Hepatocyte (in vitro differentiated cells): ENCODE measurements around the gene PRRT4.

Experiments used
- CTCF ChIP-seq: fragments of 200-600 bp; sonication (generic); IDR thresholded peaks from 2 replicates; pipeline ENCODE4 v1.5.1; 2016; ENCODE audit warnings: antibody characterized with exemption, mild to moderate bottlenecking; ENCODE audit not compliant: poor library complexity
- EZH2 ChIP-seq: fragments of 200-600 bp; sonication (generic); IDR thresholded peaks from 2 replicates; pipeline ENCODE4 v1.6.1; 2016; ENCODE audit warnings: antibody characterized with exemption, mild to moderate bottlenecking, borderline replicate concordance
- EZH2phosphoT487 ChIP-seq: fragments of 200-600 bp; sonication (generic); IDR thresholded peaks from one replicate; pipeline ENCODE4 v1.6.1; 2018; ENCODE audit warnings: antibody characterized with exemption, mild to moderate bottlenecking, low read depth, moderate library complexity; ENCODE audit not compliant: unreplicated experiment, severe bottlenecking

- TF ChIP-seq CTCF (no peak), EZH2 (no peak), EZH2phosphoT487 (no peak)
Measured at GRCh38 chr7:128395748-128396147, 34.3 kb upstream of the PRRT4 start.
